Heart right ventricle (tissue), 16 donors: Measurements from ENCODE around the gene CYGB. TPM values are rescaled to one million over a fixed set of nuclear protein-coding genes. Genes with fewer than 3 reads are reported as not detected.

Experiments used
- ATAC-seq, 8 donors: fragments of 200-7000 bp; cut with Tn5 transposase; one replicate each; pipeline ENCODE4 v1.9.1; 2020; ENCODE audit warnings: mild to moderate bottlenecking in 8 of 8, moderate library complexity in 8 of 8, moderate number of reproducible peaks in 1 of 8
- DNase-seq, 2 donors: peaks; one replicate each; pipeline ENCODE4 v3.0.0-alpha.2; 2020
- H3K27ac ChIP-seq, 10 donors: fragments of 200-600 bp; sonication (generic) in 2 of 10; one replicate each; pipeline versions ENCODE4 v1.5.0 to v1.8.0; 2020 to 2022; ENCODE audit warnings: mild to moderate bottlenecking in 3 of 10
- H3K27me3 ChIP-seq, 7 donors: fragments of 200-600 bp; one replicate each; pipeline ENCODE4 v1.8.0; 2021 to 2022; ENCODE audit warnings: mild to moderate bottlenecking in 2 of 7
- H3K36me3 ChIP-seq, 9 donors: fragments of 200-600 bp; sonication (generic) in 1 of 9; one replicate each; pipeline versions ENCODE4 v1.5.0 to v1.8.0; 2020 to 2022; ENCODE audit warnings: mild to moderate bottlenecking in 2 of 9
- H3K4me1 ChIP-seq, 9 donors: fragments of 200-600 bp; sonication (generic) in 1 of 9; one replicate each; pipeline versions ENCODE4 v1.5.0 to v1.8.0; 2020 to 2022; ENCODE audit warnings: mild to moderate bottlenecking in 4 of 9
- H3K4me3 ChIP-seq, 10 donors: fragments of 200-600 bp; sonication (generic) in 2 of 10; one replicate each; pipeline versions ENCODE4 v1.5.0 to v1.8.0; 2020 to 2022; ENCODE audit warnings: mild to moderate bottlenecking in 7 of 10, moderate library complexity in 2 of 10
- H3K9me3 ChIP-seq, 11 donors: fragments of 200-600 bp in 10 of 11; sonication (generic) in 2 of 11; one replicate each; pipeline versions ENCODE4 v1.5.0 to v1.8.0; 2013 to 2022; ENCODE audit warnings: mild to moderate bottlenecking in 2 of 11, control low read depth in 1 of 11, moderate library complexity in 1 of 11
- WGBS, 2 donors: extraction: QIAGEN DNeasy Blood & Tissue Kit; methylation state at CpG; one replicate each; pipeline ENCODE4 v1.1.7; 2013; ENCODE audit warnings: inconsistent platforms in 1 of 2; 5-methylcytosine and 5-hydroxymethylcytosine counted together
- intact Hi-C, 10 donors: fragments of 100-400 bp; cut with DNase I; formaldehyde crosslinking; loops; one replicate each; pipeline versions ENCODE4 v1.11.1 to v1.14.2; 2022
- polyA plus RNA-seq, 2 donors: library from polyadenylated mRNA; stranded (reverse); fragments of 200-250 nt; gene quantifications; one replicate each; pipeline ENCODE4 v1.2.3, GENCODE V29; 2013
- total RNA-seq, 10 donors: library from RNA; stranded (reverse); fragmentation: NEBNext Ultra II Directional in 3 of 10; extraction: Animal tissue kit (Norgen Biotek cat#: 25700) in 3 of 10; gene quantifications; one replicate each; pipeline versions ENCODE4 v1.2.1 to v1.2.4, GENCODE V29; 2021 to 2023
- TF ChIP-seq, protein P1 (sequence below), 9 donors: fragments of 200-600 bp; sonication (generic) in 2 of 9; IDR thresholded peaks; one replicate each; pipeline versions ENCODE4 v1.5.0 to v1.8.0; 2021 to 2022; ENCODE audit warnings: antibody characterized with exemption in 9 of 9, mild to moderate bottlenecking in 5 of 9, moderate library complexity in 1 of 9
- donor health status: Arrhythmogenic right ventricular cardiomyopathy.
- donor health status: ischemic (EF 13 %, LVEDD 7.1; RV severe dilation, severe dysfunction).
- donor health status: healthy with polysubstance abuse.
- donor health status: DM: no; HTN: yes; CAD: no.
- donor health status: DM: no; HTN: no; CAD: no.
- donor health status: ischemic (EF 25% LVEDD 6.9; RV normal size, moderate dysfunction).
- donor health status: ischemic (EF 25% LVEDD 5.7; RV mildly dilated, moderate dysfunction).
- donor health status: healthy.
- donor health status: DM: yes; HTN: yes; CAD: no.
- donor health status: Ischemic cardiomyopathy.
- donor health status: ischemic (EF 35%, LVEDD 5.7; RV mildly dilated, moderate dysfunction).
- donor health status: nonischemic (EF 11% LVEDD 7.7; RV severe dilation, severe dysfunction).
- donor health status: DM: yes; HTN: yes; CAD: no.
- donor health status: PGD.
- donor health status: ischemic (EF 29% LVEDD 5.4; RV normal size, mild dysfunction).
- donor health status: nonischemic (EF 23%, LVEDD 6.1; RV moderate dilation, normal function).

Gene CYGB
- total and polyA plus RNA-seq, 12 donors: 9.3 to 57.7 (median 21.1) TPM

DNA sequence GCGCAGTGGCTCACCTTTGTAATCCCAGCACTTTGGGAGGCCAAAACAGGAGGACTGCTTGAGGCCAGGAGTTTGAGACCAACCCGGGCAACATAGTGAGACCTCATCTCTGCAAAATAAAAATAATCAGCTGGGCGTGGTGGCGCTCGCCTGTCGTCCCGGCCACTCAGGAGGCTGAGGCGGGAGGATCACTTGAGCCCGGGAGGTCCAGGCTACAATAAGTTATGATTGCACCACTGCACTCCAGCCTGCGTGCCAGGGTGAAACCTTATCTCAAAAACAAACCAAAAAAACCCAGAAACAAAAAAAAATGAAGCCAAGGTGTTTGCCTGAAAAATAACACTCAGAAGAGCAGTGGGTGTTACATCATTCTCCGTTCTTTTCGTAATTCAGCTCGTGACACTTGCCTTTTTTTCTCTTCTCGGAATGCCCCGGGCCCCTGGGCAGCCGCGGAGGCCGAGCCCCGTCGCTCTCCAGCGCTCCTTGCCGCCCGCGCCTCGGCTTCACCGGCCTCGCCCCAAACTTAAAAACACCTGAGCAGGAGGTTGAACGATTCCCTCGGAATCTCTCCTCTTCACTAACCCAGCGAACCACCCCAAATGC is 19.4 kb upstream of the CYGB start:
- Histone ChIP-seq H3K4me3 (peak overlapping the region; percentile 49 to 88 (median 76)), H3K36me3 (peaks cover 0 to 26% (median 0%) of the 10 kb centered on the region in 9 donors), H3K27ac (peak overlapping the region; percentile 70 to 94 (median 83)), H3K27me3 (no peaks in the 10 kb centered on the region), H3K4me1 (peaks cover 0 to 63% (median 57%) of the 10 kb centered on the region in 9 donors), H3K9me3 (no peaks in the 10 kb centered on the region)
- ATAC-seq (peak; percentile 4 to 23 (median 8)), DNase-seq (no peak)
- intact Hi-C loops: loop anchor here in 7 of 10 donors (2.0 to 10.0 kb wide), 6 partner anchors 65 to 158 kb away; partner anchors contain the start of gene MXRA7 (in 5 of the 7)
- 45 to 48% methylated on average over 30 of the region's 30 CpGs for WGBS, 2 donors
- TF ChIP-seq, protein P1, sequence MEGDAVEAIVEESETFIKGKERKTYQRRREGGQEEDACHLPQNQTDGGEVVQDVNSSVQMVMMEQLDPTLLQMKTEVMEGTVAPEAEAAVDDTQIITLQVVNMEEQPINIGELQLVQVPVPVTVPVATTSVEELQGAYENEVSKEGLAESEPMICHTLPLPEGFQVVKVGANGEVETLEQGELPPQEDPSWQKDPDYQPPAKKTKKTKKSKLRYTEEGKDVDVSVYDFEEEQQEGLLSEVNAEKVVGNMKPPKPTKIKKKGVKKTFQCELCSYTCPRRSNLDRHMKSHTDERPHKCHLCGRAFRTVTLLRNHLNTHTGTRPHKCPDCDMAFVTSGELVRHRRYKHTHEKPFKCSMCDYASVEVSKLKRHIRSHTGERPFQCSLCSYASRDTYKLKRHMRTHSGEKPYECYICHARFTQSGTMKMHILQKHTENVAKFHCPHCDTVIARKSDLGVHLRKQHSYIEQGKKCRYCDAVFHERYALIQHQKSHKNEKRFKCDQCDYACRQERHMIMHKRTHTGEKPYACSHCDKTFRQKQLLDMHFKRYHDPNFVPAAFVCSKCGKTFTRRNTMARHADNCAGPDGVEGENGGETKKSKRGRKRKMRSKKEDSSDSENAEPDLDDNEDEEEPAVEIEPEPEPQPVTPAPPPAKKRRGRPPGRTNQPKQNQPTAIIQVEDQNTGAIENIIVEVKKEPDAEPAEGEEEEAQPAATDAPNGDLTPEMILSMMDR (IDR thresholded peaks at IDR 0.05): no peak

DNA sequence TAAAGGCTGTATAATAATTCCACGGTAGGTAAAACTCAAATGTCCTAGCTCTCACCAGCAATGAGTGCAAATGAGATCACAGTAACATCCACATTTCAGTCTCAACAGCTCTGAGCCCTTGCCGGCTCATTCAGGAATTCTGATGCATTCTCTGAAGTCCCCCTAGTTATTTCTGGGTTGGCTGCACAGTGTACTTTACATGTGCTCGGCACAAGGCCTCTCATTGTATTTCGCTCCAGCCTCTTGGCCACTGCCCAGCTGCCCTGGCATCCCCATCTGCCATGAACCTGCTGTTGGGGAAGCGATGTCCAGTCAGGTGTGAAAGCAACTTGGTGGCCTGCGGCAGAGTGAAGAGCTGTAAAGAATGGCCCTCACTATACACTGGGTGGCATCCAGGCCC is 16.6 kb upstream of the CYGB start:
- DNase-seq: peak in 1 of 2 donors; percentile 61

DNA sequence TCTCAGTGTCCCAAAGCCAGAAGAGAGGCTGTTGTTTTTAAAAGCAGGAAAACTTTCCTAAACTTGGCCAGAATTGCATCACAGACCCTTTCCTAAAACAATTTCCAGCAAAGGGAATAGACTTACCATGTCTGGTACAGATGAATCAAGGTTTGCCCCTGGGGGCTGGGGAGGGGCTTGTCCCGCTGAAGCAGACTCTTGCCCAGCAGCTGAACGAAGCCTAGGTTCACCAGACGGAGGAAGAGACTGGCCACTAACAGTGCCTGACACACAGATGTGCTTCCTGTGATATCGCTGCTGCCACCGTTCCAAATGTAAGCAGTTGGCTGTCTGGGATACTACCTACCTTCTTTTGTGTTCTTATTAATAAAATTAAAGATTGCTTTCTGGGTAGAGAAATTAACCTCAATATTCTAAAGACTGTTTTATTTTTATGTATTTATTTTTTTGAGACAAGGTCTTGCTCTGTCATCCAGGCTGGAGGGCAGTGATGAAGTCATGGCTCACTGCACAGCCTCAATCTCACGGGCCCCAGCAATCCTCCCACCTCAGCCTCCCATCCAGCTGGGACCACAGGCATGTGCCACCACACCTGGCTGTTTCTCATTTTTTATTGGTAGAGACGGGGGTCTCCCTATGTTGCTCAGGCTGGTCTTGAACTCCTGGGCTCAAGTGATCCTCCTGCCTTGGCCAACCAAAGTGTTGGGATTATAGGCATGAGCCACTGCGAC is 15.8 kb upstream of the CYGB start:
- peak overlapping the region in 7 of 10 donors; percentile 16 to 76 (median 58) for H3K27ac ChIP-seq
- H3K9me3 ChIP-seq: no peaks in the 10 kb centered on the region
- no peak overlapping the region for H3K4me3 ChIP-seq
- H3K36me3 ChIP-seq: no peaks in the 10 kb centered on the region
- ATAC-seq (no peak), DNase-seq (no peak)
- no peaks in the 10 kb centered on the region for H3K27me3 ChIP-seq
- 85 to 87% methylated on average over 8 of the region's 8 CpGs for WGBS, 2 donors
- H3K4me1 ChIP-seq: peaks cover 5 to 41% (median 33%) of the 10 kb centered on the region in 9 donors
- TF ChIP-seq, protein P1 (IDR thresholded peaks at IDR 0.05): no peak
- intact Hi-C loops: loop anchor here in 3 of 10 donors (10.0 kb wide), 2 partner anchors 71 to 161 kb away; partner anchors contain the start of gene MXRA7 (in 1 of the 3)

More for the DNA sequence above, 16.6 kb upstream of the CYGB start:
- Histone ChIP-seq H3K9me3 (no peaks in the 10 kb centered on the region), H3K27ac (peak overlapping the region in 8 of 10 donors; percentile 16 to 76 (median 46)), H3K4me1 (peaks cover 5 to 48% (median 38%) of the 10 kb centered on the region in 9 donors), H3K27me3 (no peaks in the 10 kb centered on the region), H3K4me3 (no peak overlapping the region), H3K36me3 (peaks cover 0 to under 1% (median 0%) of the 10 kb centered on the region in 9 donors)
- intact Hi-C loops: loop anchor here in 3 of 10 donors (10.0 kb wide), 2 partner anchors 71 to 161 kb away; partner anchors contain the start of gene MXRA7 (in 1 of the 3)
- ATAC-seq: peak in 3 of 8 donors; percentile 12 to 52 (median 33)
- 47 to 53% methylated on average over 6 of the region's 6 CpGs for WGBS, 2 donors
- TF ChIP-seq, protein P1 (IDR thresholded peaks at IDR 0.05): no peak

DNA sequence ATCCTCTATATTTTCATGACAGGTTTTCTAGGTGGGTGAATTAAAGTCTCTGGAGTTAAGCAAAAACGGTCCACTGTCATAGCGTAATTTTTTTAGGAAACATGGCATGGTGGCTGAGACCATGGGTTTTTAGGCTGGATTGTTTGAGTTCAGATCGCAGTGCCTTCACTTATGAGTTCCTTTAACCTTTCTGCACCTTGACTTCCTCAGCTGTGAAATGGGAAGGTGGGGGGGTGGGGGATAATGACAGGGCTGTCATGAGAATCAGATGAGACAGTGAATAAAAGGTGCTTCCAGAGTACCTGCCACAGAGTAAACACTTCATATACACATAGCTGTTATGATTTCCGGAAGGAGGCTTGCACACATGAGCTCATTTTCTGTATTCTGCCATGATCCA is 14.2 kb upstream of the CYGB start:
- no peak for DNase-seq
- Histone ChIP-seq H3K9me3 (no peaks in the 10 kb centered on the region), H3K27me3 (no peaks in the 10 kb centered on the region), H3K4me1 (peaks cover 11 to 43% (median 32%) of the 10 kb centered on the region in 9 donors), H3K36me3 (no peaks in the 10 kb centered on the region), H3K4me3 (no peak overlapping the region), H3K27ac (peak overlapping the region in 1 of 10 donors; percentile 35)
- TF ChIP-seq, protein P1 (IDR thresholded peaks at IDR 0.05): no peak
- intact Hi-C loops: loop anchor here in 3 of 10 donors (10.0 kb wide), 2 partner anchors 73 to 163 kb away; partner anchors contain the start of gene MXRA7 (in 1 of the 3)
- WGBS, 2 donors: 90 to 92% methylated on average over 4 of the region's 4 CpGs
- ATAC-seq: no peak
